GM18508 (cell line): ENCODE results near the gene ANKS4B.
"Not testable (repeated sequence)": the region's sequence is repeated elsewhere in the genome, so short reads cannot be mapped to it uniquely, and the experiment has no call there.

ENCODE experiments used
- ATAC-seq: cut with Tn5 transposase; IDR thresholded peaks from one replicate; pipeline ENCODE4 v1.9.1; 2021; ENCODE audit warnings: moderate number of reproducible peaks; ENCODE audit not compliant: insufficient read depth, unreplicated experiment

ANKS4B gene

DNA sequence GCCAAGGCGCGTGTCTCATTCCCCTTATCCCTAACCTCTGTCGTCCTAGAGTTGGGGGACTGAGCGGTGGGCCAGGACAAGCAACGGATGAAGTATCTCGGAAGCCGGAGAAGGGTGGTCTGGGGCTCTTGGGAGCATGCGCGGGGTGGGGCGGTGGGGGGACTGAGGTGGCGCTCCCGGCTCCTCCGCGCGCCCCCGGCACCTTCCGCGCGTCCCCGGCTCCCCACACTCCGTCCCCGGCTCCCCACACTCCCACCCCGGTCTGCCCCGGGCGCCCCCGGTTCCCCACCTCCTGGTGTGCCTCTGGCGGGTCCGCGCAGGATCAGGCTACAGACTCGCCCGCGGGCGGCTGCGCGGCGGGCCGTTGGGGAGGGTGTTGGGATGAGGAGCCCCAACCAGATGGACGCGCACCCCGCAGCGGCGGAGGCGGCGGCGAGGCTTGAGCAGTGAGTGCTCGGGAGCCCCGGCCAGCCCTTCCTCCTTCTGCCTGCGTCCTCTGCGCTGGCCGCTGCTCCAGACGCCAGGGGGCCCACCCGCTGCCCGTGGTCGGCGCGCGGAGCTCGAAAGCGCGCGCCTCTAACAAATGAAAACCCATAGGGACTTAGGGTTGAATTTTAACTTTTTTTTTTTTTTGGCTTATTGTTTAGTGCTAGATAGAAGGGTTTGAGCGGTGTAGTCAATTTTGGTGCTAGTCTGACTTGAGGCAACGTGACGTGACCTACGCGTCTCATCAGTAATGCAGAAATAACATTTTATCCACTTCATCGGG lies 50.2 kb downstream of the ANKS4B start:
- ATAC-seq: no peak

DNA sequence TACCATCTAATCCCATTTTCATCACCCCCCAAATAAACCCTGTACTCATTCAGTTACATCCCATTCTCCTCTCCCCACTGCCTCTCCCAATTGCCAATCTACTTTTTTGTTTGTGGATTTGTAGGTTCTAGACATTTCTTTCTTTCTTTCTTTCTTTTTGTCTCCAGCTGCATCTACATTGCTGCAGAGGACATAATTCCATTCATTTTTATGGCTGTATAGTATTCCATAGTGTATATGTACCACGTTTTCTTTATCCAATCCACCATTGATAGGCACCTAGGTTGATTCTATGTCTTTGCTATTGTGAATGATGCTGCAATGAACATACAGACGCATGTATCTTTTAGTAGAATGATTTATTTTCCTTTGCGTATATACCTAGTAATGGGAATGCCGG lies 50.9 kb downstream of the ANKS4B start:
- ATAC-seq: no peak

DNA sequence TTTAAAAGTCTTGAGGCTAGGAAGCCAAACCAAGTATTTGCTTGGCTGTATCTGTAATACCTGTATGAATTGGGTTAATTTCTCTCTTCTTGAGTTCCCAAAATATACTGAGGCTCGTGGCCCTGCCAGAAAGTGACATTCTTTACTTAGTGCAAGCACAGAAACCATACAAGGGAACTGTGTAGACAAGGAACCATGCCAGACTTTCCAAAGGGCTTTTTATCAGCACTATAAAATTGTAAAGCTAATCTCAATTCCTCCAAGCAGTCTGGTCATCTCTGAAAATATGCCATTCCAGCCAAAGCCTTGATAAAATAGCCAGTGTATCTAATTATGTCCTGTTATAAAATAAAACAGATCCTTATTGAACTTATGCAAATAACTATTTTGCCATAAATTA lies 51.8 kb downstream of the ANKS4B start:
- no peak for ATAC-seq

DNA sequence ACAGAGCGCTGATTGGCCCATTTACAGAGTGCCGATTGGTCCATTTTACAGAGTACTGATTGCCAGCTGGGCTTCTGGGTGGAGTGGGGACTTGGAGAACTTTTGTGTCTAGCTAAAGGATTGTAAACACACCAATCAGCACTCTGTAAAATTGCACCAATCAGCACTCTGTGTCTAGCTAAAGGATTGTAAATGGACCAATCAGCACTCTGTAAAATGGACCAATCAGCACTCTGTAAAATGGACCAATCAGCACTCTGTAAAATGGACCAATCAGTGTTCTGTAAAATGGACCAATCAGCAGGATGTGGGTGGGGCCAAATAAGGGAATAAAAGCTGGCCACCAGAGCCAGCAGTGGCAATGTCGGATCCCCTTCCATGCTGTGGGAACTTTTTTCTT lies 56.3 kb downstream of the ANKS4B start:
- ATAC-seq: not testable (repeated sequence)

DNA sequence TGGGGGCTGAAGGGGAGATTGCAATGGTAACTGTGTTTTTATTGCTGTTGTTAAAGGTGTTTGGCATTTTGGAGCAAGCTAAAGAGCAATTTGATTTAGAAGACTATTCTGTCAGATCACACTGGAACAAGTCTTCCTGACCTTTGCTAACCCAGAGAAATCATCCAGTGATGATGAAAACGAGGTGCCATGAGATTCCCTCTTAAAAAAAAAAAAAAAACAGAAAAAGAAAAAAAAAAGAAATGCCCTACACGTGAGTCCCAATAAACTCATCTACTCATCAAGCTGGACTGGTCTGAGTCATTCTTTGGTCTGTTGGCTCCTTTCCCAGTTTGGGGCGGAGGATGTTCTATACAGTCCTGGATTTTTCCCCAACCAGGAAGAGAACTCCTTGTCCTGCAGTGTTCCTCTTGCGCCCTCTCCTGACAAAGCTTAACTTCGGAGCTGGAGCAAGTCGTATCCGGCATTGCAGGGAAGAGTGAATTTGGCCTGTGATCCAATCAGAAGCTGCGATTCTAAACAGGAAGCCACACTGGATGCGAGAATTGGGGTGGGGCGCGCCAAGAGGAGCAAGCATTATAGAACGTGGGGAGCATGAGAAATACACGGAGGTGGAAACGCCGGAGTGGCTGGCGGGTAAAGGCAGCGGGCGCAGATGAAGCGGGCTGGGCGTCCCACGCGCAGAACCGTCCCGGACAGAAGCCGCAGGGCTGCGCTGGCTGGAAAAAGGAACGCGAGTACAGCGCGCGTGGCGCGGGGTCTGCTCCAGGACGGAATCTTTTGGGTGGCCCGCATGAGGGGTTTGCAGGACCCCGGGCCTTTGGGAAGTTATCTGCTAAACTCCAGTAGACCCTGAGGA lies 67.0 kb downstream of the ANKS4B start:
- ATAC-seq: no peak

DNA sequence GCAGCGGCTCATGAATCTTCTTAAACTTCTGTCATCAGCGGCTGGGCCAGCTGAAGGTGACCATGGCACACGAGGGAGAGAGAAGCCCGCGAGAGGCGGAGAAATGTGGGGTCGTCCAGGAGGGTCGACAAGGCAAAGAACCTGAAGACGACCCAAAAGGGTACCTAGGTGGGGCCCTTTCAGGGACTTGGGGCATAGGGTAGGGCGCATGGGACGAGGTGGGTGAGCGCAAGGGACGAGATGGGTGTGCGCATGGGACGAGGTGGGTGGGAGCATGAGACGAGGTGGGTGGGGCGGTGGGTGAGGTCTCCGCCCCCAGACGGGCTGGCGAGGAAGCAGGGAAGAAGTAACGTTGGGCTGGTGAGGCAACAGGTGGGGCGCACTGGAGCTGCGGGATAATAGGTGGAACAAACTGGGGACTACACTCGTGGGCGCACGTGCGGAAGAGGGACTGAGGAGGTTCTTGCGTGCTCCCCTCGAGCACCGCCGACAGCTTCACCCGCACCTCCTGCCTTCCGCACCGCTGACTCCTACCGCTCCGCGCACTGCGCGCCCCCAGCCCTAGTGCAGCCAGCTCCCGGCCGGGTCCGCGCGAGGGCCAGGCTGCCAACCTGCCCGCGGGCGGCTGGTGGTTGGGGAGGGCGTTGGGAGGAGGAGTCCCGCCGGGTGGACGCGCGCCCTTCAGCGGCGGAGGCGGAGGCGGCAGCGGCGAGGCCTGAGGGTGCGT lies 67.8 kb downstream of the ANKS4B start:
- no peak for ATAC-seq

DNA sequence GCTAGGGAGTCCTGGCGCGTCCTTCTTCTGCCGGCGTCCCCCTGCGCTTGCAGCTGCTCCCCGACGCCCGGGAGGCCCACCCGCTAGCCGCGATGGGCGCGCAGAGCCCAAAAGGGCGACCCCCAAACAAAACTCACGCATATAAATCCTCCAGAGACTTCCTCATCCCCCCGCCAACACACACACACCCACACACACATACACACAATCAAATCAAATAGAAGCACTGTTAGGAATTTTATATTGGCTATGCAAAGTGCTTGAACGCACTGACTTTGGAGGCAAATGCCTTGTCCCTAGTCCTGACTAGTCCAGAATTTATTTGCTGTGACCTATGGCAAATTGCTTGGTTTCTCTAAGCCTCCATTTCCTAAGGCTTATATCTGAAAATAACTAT lies 68.4 kb downstream of the ANKS4B start:
- ATAC-seq: no peak

DNA sequence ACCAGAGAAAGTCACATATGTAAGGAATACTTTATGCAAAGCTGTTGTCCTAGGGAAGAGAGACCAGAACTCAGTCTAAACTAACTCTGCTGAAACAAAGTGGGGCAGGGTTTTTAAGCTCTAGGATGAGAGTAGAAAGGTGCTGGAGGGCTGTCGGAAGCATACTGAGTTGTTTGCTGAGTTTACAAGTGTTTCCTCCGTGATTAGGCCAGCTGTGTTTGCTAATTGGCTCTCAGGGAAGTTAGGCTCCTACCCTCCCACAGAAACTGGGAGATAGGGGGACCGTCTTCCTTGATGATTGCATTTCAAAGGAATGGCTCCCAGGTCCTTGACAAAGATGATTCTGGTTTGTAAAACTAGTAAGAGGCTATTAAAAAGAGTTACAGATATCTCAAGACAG lies 69.0 kb downstream of the ANKS4B start:
- ATAC-seq: no peak

DNA sequence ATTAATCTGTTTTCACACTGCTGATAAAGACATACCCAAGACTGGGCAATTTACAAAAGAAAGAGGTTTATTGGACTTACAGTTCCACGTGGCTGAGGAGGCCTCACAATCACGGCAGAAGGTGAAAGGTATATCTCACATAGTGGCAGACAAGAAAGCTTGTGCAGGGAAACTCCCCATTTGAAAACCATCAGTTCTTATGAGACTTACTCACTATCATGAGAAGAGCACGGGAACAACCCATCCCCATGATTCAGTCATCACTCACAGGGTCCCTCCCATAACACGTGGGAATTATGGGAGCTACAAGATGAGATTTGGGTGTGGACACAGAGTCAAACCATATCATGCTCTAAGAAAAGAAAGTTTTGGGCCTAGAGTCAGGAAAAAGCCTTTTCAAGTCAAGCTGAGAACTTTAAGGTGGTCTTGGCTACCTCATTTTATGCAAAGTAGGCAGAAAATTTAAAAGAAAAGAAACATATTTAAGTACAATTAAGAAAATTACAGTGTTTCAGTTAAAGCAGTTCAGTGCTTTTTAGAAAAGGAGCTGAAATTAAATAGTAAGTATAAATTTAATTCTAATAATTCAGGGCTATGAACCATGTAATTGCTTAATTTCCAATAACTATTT lies 69.5 kb downstream of the ANKS4B start:
- ATAC-seq: no peak
